HS-27A (cell line): ENCODE results near the gene TMEM115.

Source experiments
- DNase-seq: peaks from one replicate; pipeline ENCODE4 v3.0.0-alpha.2; 2012; ENCODE audit warnings: low read depth, missing footprints

The TMEM115 gene

GRCh38 chr3:50331364-50331907, 27.9 kb downstream of the TMEM115 start:
- no peak for DNase-seq

GRCh38 chr3:50330330-50330729, 29.0 kb downstream of the TMEM115 start:
- DNase-seq, result no peak

GRCh38 chr3:50327943-50328691, 31.2 kb downstream of the TMEM115 start, which contains the start of gene TUSC2:
Gene TUSC2 (minus strand): TSS chr3:50328223. CDS start chr3:50328099, 124 bp downstream.
- peak; percentile 94 for DNase-seq

- no peak for DNase-seq
These were observed 32.2 kb downstream of the TMEM115 start for GRCh38 chr3:50327129-50327528.

- no peak for DNase-seq
These were observed 33.2 kb downstream of the TMEM115 start for GRCh38 chr3:50326182-50326541.

- DNase-seq, result no peak
These were observed 33.7 kb downstream of the TMEM115 start for GRCh38 chr3:50325497-50326181.

- DNase-seq, result no peak
These were observed 34.2 kb downstream of the TMEM115 start for GRCh38 chr3:50325113-50325480.

- DNase-seq, result peak; percentile 51
These were observed 34.8 kb downstream of the TMEM115 start for GRCh38 chr3:50324351-50325112.

GRCh38 chr3:50323614-50324199, 35.6 kb downstream of the TMEM115 start:
- no peak for DNase-seq

- no peak for DNase-seq
These were observed 36.2 kb downstream of the TMEM115 start for GRCh38 chr3:50323092-50323600.

GRCh38 chr3:50322386-50323091, 36.8 kb downstream of the TMEM115 start, which contains the start of gene HYAL2:
Gene HYAL2 (minus strand): TSS chr3:50322745. CDS start chr3:50320489, 2,256 bp downstream.
- no peak for DNase-seq

GRCh38 chr3:50322115-50322385, 37.3 kb downstream of the TMEM115 start:
- no peak for DNase-seq

- DNase-seq, result no peak
These were observed 37.8 kb downstream of the TMEM115 start for GRCh38 chr3:50321336-50322114.

GRCh38 chr3:50320853-50321335, 38.4 kb downstream of the TMEM115 start:
- no peak for DNase-seq

GRCh38 chr3:50319894-50320625, 39.3 kb downstream of the TMEM115 start:
- DNase-seq, result no peak

GRCh38 chr3:50319181-50319893, 40.0 kb downstream of the TMEM115 start:
- DNase-seq, result no peak

- no peak for DNase-seq
These were observed 40.7 kb downstream of the TMEM115 start for GRCh38 chr3:50318615-50319014.

- DNase-seq, result no peak
These were observed 41.2 kb downstream of the TMEM115 start for GRCh38 chr3:50318163-50318562.

GRCh38 chr3:50317300-50317699, 42.0 kb downstream of the TMEM115 start:
- no peak for DNase-seq
